ENCODE data around the gene TFCP2.

DNA sequence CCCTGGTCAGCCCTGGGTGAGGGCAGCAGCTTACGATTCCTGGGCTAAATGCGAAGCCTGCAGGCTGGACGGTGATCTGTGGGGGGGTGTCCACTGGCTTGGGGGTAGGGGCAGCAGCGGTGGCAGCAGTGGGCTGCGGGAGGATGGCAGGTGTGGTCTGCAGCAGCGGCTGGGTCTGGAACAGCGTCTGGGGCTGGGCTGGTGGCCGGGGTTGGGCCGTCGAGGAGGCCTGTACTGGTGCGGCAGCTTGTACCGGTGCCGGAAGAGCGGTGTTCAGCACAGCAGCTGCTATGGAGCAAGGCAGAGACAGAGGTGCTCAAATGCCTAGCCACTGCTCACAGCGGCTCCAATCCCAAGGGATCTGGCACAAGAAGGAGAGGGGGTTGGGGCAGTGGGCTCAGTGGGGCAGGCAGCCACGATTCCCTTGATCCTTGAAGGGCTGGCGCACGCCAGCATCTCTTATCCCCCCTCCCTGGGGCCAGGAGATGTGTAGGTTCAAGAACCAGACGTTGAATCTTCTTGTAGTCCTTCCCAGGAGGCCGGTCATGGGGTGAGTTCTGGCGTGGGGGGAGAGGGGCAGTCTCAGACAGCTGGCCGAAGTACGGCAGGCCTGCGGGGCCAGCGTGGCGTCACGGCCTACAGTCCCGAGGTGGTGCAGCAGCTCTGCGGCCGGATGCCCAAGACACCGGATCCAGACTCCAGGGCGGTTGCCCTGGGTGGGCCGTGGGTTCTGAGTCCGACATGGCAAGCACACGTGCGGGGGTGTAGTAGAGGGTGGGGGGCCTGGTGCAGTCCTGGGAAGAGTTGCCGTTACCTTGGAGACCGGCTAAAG, 25.0 kb upstream of the TFCP2 start:
- TF ChIP-seq MXI1 (IDR thresholded peaks at IDR 0.05; ENCODE audit: borderline replicate concordance, low read depth, low read length) = no peak
- TF ChIP-seq ARNT (IDR thresholded peaks at IDR 0.05) = no peak
- TF ChIP-seq CTCF (CRISPR knock-in tag; IDR thresholded peaks at IDR 0.05) = no peak
- no peak for TF ChIP-seq ZNF761 (CRISPR knock-in tag; conservative IDR thresholded peaks at IDR 0.05)
- TF ChIP-seq KAT7 (CRISPR knock-in tag; IDR thresholded peaks at IDR 0.05; ENCODE audit: borderline replicate concordance) = no peak
- no peak for TF ChIP-seq NBN (conservative IDR thresholded peaks at IDR 0.05)

All from HepG2 (cell line).